Stomach (tissue), 9 donors: ENCODE data around the gene MYBL2. TPM values are rescaled to one million over a fixed set of nuclear protein-coding genes. Genes with fewer than 3 reads are reported as not detected.

ENCODE experiments used
- DNase-seq, 2 donors: peaks; one replicate each; pipeline versions ENCODE4 v3.0.0 to v3.0.0-alpha.2; 2013 to 2019
- H3K27ac ChIP-seq, 5 donors: fragments of 200-600 bp in 4 of 5; sonication (generic) in 4 of 5; one replicate each; pipeline ENCODE4 v1.5.1; 2013 to 2019; ENCODE audit warnings: mild to moderate bottlenecking in 1 of 5, moderate library complexity in 1 of 5
- H3K27me3 ChIP-seq, 3 donors: fragments of 200-600 bp; sonication (generic); one replicate each; pipeline ENCODE4 v1.5.1; 2017 to 2019; ENCODE audit warnings: mixed run types in 1 of 3
- H3K36me3 ChIP-seq, 4 donors: fragments of 200-600 bp; sonication (generic); 1 replicate in 3 of 4; 2 replicates in 1 of 4; pipeline ENCODE4 v1.5.1; 2016 to 2019
- H3K4me1 ChIP-seq, 4 donors: fragments of 200-600 bp; sonication (generic); one replicate each; pipeline ENCODE4 v1.5.1; 2016 to 2019
- H3K4me3 ChIP-seq, 4 donors: fragments of 200-600 bp; sonication (generic) in 3 of 4; one replicate each; pipeline ENCODE4 v1.5.1; 2016 to 2019; ENCODE audit warnings: mild to moderate bottlenecking in 1 of 4
- H3K9me3 ChIP-seq, 4 donors: fragments of 200-600 bp; sonication (generic); one replicate each; pipeline ENCODE4 v1.5.1; 2016 to 2019
- EP300 ChIP-seq: sonication (generic); formaldehyde crosslinking; IDR thresholded peaks from one replicate; pipeline ENCODE4 v1.6.1; 2017; ENCODE audit warnings: antibody characterized with exemption
- POLR2A ChIP-seq, 4 donors: fragments of 450-650 bp; IDR thresholded peaks; one replicate each; pipeline ENCODE4 v1.6.1; 2016; ENCODE audit warnings: antibody characterized with exemption in 4 of 4, control low read depth in 2 of 4, mild to moderate bottlenecking in 1 of 4, moderate library complexity in 1 of 4
- POLR2AphosphoS5 ChIP-seq, 3 donors: sonication (generic); formaldehyde crosslinking; IDR thresholded peaks; one replicate each; pipeline ENCODE4 v1.6.1; 2016; ENCODE audit warnings: antibody characterized with exemption in 3 of 3
- WGBS, 5 donors: extraction: QIAGEN DNeasy Blood & Tissue Kit in 3 of 5; methylation state at CpG; one replicate each; pipeline versions ENCODE4 v1.1.5 to v1.1.7; 2013 to 2018; 5-methylcytosine and 5-hydroxymethylcytosine counted together
- intact Hi-C: fragments of 100-400 bp; cut with DNase I; formaldehyde crosslinking; loops from one replicate; pipeline ENCODE4 v1.15.1; 2023; ENCODE audit warnings: low total_unique reads
- polyA plus RNA-seq, 3 donors: library from polyadenylated mRNA; stranded (reverse); fragments of 200-250 nt; gene quantifications; one replicate each; pipeline ENCODE4 v1.2.3, GENCODE V29; 2013
- total RNA-seq, 5 donors: library from RNA; depleted of rRNA; stranded (reverse); fragments of >200 nt; gene quantifications; one replicate each; pipeline versions ENCODE4 v1.1.0 to v1.2.3, GENCODE V29; 2014 to 2016
- TF ChIP-seq, protein P1 (sequence below), 7 experiments: fragments of 450-650 bp in 4 of 7; fragments of 200-600 bp in 3 of 7; sonication (generic) in 3 of 7; IDR thresholded peaks; one replicate each; pipeline ENCODE4 v1.5.1; 2016 to 2019; ENCODE audit warnings: antibody characterized with exemption in 7 of 7, control low read depth in 2 of 7, mild to moderate bottlenecking in 1 of 7
- donor health status: healthy with polysubstance abuse.
- donor health status: Bipolar disorder and iron deficiency.
- donor health status: healthy.

MYBL2 gene
- total and polyA plus RNA-seq, 8 donors, result 4.1 to 25.1 (median 6.1) TPM

DNA sequence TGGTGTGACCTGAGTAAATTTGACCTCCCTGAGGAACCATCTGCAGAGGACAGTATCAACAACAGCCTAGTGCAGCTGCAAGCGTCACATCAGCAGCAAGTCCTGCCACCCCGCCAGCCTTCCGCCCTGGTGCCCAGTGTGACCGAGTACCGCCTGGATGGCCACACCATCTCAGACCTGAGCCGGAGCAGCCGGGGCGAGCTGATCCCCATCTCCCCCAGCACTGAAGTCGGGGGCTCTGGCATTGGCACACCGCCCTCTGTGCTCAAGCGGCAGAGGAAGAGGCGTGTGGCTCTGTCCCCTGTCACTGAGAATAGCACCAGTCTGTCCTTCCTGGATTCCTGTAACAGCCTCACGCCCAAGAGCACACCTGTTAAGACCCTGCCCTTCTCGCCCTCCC lies 35.6 kb downstream of the MYBL2 start:
- Histone ChIP-seq H3K27me3 (no peaks in the 10 kb centered on the region), H3K4me1 (no peaks in the 10 kb centered on the region), H3K27ac (no peak overlapping the region), H3K9me3 (no peaks in the 10 kb centered on the region), H3K4me3 (no peak overlapping the region), H3K36me3 (peaks cover 0 to 9% (median 0%) of the 10 kb centered on the region in 4 donors)
- 94 to 97% (median 97%) methylated on average over 11 to 14 of the region's 14 CpGs for WGBS, 5 donors
- no peak for DNase-seq
- TF ChIP-seq POLR2AphosphoS5 (IDR thresholded peaks at IDR 0.05), result no peak
- TF ChIP-seq, protein P1, sequence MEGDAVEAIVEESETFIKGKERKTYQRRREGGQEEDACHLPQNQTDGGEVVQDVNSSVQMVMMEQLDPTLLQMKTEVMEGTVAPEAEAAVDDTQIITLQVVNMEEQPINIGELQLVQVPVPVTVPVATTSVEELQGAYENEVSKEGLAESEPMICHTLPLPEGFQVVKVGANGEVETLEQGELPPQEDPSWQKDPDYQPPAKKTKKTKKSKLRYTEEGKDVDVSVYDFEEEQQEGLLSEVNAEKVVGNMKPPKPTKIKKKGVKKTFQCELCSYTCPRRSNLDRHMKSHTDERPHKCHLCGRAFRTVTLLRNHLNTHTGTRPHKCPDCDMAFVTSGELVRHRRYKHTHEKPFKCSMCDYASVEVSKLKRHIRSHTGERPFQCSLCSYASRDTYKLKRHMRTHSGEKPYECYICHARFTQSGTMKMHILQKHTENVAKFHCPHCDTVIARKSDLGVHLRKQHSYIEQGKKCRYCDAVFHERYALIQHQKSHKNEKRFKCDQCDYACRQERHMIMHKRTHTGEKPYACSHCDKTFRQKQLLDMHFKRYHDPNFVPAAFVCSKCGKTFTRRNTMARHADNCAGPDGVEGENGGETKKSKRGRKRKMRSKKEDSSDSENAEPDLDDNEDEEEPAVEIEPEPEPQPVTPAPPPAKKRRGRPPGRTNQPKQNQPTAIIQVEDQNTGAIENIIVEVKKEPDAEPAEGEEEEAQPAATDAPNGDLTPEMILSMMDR (IDR thresholded peaks at IDR 0.05), result no peak
- TF ChIP-seq POLR2A (IDR thresholded peaks at IDR 0.05), result no peak
- no peak for TF ChIP-seq EP300
- intact Hi-C loops, result no loop called here

DNA sequence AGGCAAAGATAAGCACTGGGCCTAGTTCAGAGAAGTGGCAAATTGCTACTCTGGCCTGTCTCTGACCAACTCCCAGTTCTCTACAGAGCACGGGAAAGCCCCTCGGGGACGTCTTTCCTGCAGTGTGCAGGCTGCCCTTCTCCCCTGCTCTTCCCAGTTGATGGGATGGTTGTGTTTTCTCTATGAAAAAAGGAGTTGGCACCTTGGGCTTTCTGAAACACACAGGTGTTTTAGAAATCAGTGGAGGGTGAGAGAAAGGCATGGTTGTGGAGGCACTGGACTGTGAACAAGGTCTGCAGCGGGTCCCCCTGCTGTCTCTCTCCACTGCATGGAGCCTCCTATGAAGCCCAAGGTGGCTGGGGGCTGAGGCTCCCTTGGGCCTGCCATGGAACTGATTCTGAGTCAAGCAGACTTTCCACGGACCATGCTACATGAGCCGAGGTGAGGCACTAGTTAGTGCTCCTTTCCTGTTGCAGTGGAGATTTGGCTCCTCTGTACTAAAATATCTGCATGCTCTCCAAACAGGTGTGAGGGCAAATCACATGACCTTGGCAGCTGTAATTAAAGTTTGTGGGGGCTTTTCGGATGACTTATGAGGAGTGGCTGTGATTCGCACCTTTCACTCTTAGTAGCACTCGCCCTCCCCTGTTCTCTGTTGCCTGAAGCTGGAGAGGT lies 43.6 kb downstream of the MYBL2 start:
- TF ChIP-seq POLR2AphosphoS5 (IDR thresholded peaks at IDR 0.05) (no peak), EP300 (no peak), POLR2A (IDR thresholded peaks at IDR 0.05) (no peak)
- TF ChIP-seq, protein P1 (IDR thresholded peaks at IDR 0.05), result no peak
- H3K27ac ChIP-seq, result no peak overlapping the region
- no peaks in the 10 kb centered on the region for H3K36me3 ChIP-seq
- no peaks in the 10 kb centered on the region for H3K4me1 ChIP-seq
- WGBS, 5 donors, result 80 to 92% (median 92%) methylated on average over 9 of the region's 9 CpGs
- no peaks in the 10 kb centered on the region for H3K27me3 ChIP-seq
- H3K9me3 ChIP-seq, result no peaks in the 10 kb centered on the region
- H3K4me3 ChIP-seq, result no peak overlapping the region
- intact Hi-C loops, result no loop called here
- no peak for DNase-seq

DNA sequence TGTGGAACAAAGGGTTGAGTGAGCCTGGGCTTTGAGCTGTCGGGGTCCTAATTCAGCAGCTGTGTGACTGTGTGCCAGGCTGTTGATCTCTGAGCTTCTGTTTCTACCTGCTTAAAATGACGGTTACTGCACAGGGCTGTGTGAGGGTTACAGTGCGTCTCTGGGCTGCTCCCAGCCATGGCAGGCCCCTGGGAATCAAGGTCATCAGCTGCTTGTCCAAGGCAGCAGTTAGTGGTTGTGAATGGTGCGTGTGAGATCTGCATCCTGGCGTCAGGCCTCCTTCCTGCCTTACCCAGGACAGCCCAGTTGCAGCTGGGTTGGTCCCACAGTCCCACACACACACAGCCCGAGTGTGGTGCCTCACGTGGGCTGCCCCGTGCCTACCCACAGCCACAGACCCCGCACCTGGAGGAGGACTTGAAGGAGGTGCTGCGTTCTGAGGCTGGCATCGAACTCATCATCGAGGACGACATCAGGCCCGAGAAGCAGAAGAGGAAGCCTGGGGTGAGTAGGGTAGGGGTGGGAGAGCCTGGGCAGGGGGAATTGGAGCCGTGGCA lies 44.3 kb downstream of the MYBL2 start:
- Histone ChIP-seq H3K4me3 (no peak overlapping the region), H3K9me3 (no peaks in the 10 kb centered on the region), H3K27me3 (no peaks in the 10 kb centered on the region), H3K27ac (no peak overlapping the region), H3K36me3 (no peaks in the 10 kb centered on the region), H3K4me1 (no peaks in the 10 kb centered on the region)
- intact Hi-C loops, result no loop called here
- WGBS, 5 donors, result 88 to 94% (median 93%) methylated on average over 13 to 15 of the region's 15 CpGs
- no peak for DNase-seq
- TF ChIP-seq, protein P1 (IDR thresholded peaks at IDR 0.05), result no peak
- TF ChIP-seq POLR2AphosphoS5 (IDR thresholded peaks at IDR 0.05), result no peak
- TF ChIP-seq EP300, result no peak
- no peak for TF ChIP-seq POLR2A (IDR thresholded peaks at IDR 0.05)

DNA sequence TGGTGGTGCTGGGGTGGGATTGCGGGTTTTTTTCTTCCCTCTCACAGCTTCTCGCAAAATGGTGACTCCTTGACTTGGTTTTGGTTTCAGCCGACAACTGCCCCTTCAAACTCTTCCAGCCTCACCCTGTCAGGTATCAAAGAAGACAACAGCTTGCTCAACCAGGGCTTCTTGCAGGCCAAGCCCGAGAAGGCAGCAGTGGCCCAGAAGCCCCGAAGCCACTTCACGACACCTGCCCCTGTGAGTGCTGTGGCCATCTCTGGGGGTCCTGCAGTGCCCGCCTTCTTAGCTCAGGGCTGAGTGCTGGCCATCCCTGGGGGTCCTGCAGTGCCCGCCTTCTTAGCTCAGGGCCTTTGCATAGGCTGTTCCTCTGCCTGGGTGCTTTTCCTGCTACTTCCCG lies 48.1 kb downstream of the MYBL2 start:
- H3K9me3 ChIP-seq, result no peaks in the 10 kb centered on the region
- TF ChIP-seq, protein P1 (IDR thresholded peaks at IDR 0.05), result no peak
- no peak for TF ChIP-seq EP300
- no peak for TF ChIP-seq POLR2A (IDR thresholded peaks at IDR 0.05)
- TF ChIP-seq POLR2AphosphoS5 (IDR thresholded peaks at IDR 0.05), result no peak
- H3K27ac ChIP-seq, result no peak overlapping the region
- no peaks in the 10 kb centered on the region for H3K27me3 ChIP-seq
- H3K36me3 ChIP-seq, result no peaks in the 10 kb centered on the region
- H3K4me3 ChIP-seq, result no peak overlapping the region
- WGBS, 5 donors, result 93 to 97% (median 96%) methylated on average over 9 of the region's 9 CpGs
- no peaks in the 10 kb centered on the region for H3K4me1 ChIP-seq
- intact Hi-C loops, result no loop called here
- DNase-seq, result no peak
